Astrocyte (in vitro differentiated cells and primary cell): ENCODE measurements around the gene EIF2A. TPM values are rescaled to one million over a fixed set of nuclear protein-coding genes. Genes with fewer than 3 reads are reported as not detected.

Experiments
- DNase-seq: peaks from one replicate; pipeline ENCODE4 v3.0.0-alpha.2; 2010; ENCODE audit warnings: low read depth
- FAIRE-seq: peaks from 2 replicates; lab custom pipeline; 2011; peaks lifted over from hg19 to GRCh38; lab: Jason Lieb, UNC
- H2AFZ ChIP-seq: 2 replicates; pipeline ENCODE4 v1.6.0; 2012; ENCODE audit warnings: low read depth, low read length, inconsistent platforms
- H3K27ac ChIP-seq: 2 replicates; pipeline ENCODE4 v1.5.1; 2011; ENCODE audit warnings: low read depth, low read length, inconsistent platforms
- H3K27me3 ChIP-seq: 2 replicates; pipeline ENCODE4 v1.6.0; 2011; ENCODE audit warnings: low read length, inconsistent platforms; ENCODE audit not compliant: insufficient read depth
- H3K36me3 ChIP-seq: 2 replicates; pipeline ENCODE4 v1.5.1; 2011; ENCODE audit warnings: low read length, inconsistent platforms; ENCODE audit not compliant: insufficient read depth
- H3K4me1 ChIP-seq: 2 replicates; pipeline ENCODE4 v1.5.1; 2011; ENCODE audit warnings: low read length, inconsistent platforms; ENCODE audit not compliant: insufficient read depth
- H3K4me2 ChIP-seq: 2 replicates; pipeline ENCODE4 v1.6.0; 2012; ENCODE audit warnings: low read length, inconsistent platforms
- H3K4me3 ChIP-seq: 2 replicates; pipeline ENCODE4 v1.5.1; 2011; ENCODE audit warnings: low read depth, mild to moderate bottlenecking, low read length, inconsistent platforms; ENCODE audit not compliant: insufficient read depth
- H3K79me2 ChIP-seq: 2 replicates; pipeline ENCODE4 v1.6.0; 2012; ENCODE audit warnings: mild to moderate bottlenecking, low read length, inconsistent platforms; ENCODE audit not compliant: insufficient read depth
- H3K9ac ChIP-seq: 2 replicates; pipeline ENCODE4 v1.6.0; 2012; ENCODE audit warnings: mild to moderate bottlenecking, low read length, inconsistent platforms
- H3K9me3 ChIP-seq: 2 replicates; pipeline ENCODE4 v1.5.1; 2012; ENCODE audit warnings: low read depth, mild to moderate bottlenecking, low read length, inconsistent platforms; ENCODE audit not compliant: insufficient read depth
- H4K20me1 ChIP-seq: 2 replicates; pipeline ENCODE4 v1.6.0; 2012; ENCODE audit warnings: low read length, inconsistent platforms; ENCODE audit not compliant: insufficient read depth
- H3K27ac Mint-ChIP-seq: one replicate; pipeline ENCODE4 v1.8.0; 2021; ENCODE audit warnings: mild to moderate bottlenecking, mixed read lengths; ENCODE audit not compliant: unreplicated experiment
- H3K27me3 Mint-ChIP-seq: one replicate; pipeline ENCODE4 v1.8.0; 2021; ENCODE audit warnings: low read depth, mixed read lengths; ENCODE audit not compliant: unreplicated experiment
- H3K36me3 Mint-ChIP-seq: one replicate; pipeline ENCODE4 v1.8.0; 2021; ENCODE audit warnings: low read depth, mixed read lengths; ENCODE audit not compliant: unreplicated experiment
- H3K4me1 Mint-ChIP-seq: one replicate; pipeline ENCODE4 v1.8.0; 2021; ENCODE audit warnings: low read depth, mixed read lengths; ENCODE audit not compliant: unreplicated experiment
- H3K4me3 Mint-ChIP-seq: one replicate; pipeline ENCODE4 v1.8.0; 2021; ENCODE audit warnings: mild to moderate bottlenecking, moderate library complexity, mixed read lengths; ENCODE audit not compliant: unreplicated experiment
- H3K9me3 Mint-ChIP-seq: one replicate; pipeline ENCODE4 v1.8.0; 2021; ENCODE audit warnings: mild to moderate bottlenecking, mixed read lengths; ENCODE audit not compliant: unreplicated experiment
- CTCF ChIP-seq: IDR thresholded peaks from 2 replicates; pipeline ENCODE4 v1.5.1; 2011; ENCODE audit warnings: low read depth, mild to moderate bottlenecking, inconsistent platforms, low read length, moderate library complexity; ENCODE audit not compliant: insufficient read depth
- EZH2 ChIP-seq: IDR thresholded peaks from 2 replicates; pipeline ENCODE4 v1.6.1; 2012; ENCODE audit warnings: mild to moderate bottlenecking, low read length, inconsistent platforms; ENCODE audit not compliant: insufficient read depth
- total RNA-seq: library from RNA; stranded (reverse); gene quantifications from 2 replicates; pipeline ENCODE4 v1.2.1, GENCODE V29; 2021

EIF2A gene
- total RNA-seq, 1 donor from 2014 or later, result 64.2 TPM

GRCh38 chr3:150581174-150581573, 34.6 kb downstream of the EIF2A start:
- Histone ChIP-seq H3K27me3 (no peaks in the 10 kb centered on the region), H3K79me2 (peaks cover 13% of the 10 kb centered on the region), H3K9me3 (no peaks in the 10 kb centered on the region), H2AFZ (no peak overlapping the region), H3K4me2 (no peak overlapping the region), H3K9ac (no peak overlapping the region), H3K4me3 (no peak overlapping the region), H3K4me1 (no peaks in the 10 kb centered on the region), H3K36me3 (peaks cover 62% of the 10 kb centered on the region), H4K20me1 (peaks cover 4% of the 10 kb centered on the region), H3K27ac (no peak overlapping the region)
- H3K4me1 Mint-ChIP-seq, result no peaks in the 10 kb centered on the region
- FAIRE-seq (no peak), DNase-seq (no peak)
- TF ChIP-seq EZH2 (no peak), CTCF (no peak)
- no peaks in the 10 kb centered on the region for H3K9me3 Mint-ChIP-seq
- no peak overlapping the region for H3K4me3 Mint-ChIP-seq
- peaks cover 14% of the 10 kb centered on the region for H3K36me3 Mint-ChIP-seq
- H3K27ac Mint-ChIP-seq, result no peak overlapping the region
- H3K27me3 Mint-ChIP-seq, result no peaks in the 10 kb centered on the region

- H3K9ac ChIP-seq, result no peak overlapping the region
- H3K4me1 ChIP-seq, result no peaks in the 10 kb centered on the region
- DNase-seq, result no peak
- H3K36me3 ChIP-seq, result peaks cover 50% of the 10 kb centered on the region
- FAIRE-seq, result no peak
- no peaks in the 10 kb centered on the region for H3K9me3 ChIP-seq
- Mint-ChIP-seq H3K4me1 (no peaks in the 10 kb centered on the region), H3K27me3 (no peaks in the 10 kb centered on the region), H3K9me3 (no peaks in the 10 kb centered on the region), H3K36me3 (peaks cover 12% of the 10 kb centered on the region), H3K4me3 (no peak overlapping the region), H3K27ac (no peak overlapping the region)
- H3K79me2 ChIP-seq, result peaks cover 13% of the 10 kb centered on the region
- H3K4me3 ChIP-seq, result no peak overlapping the region
- H3K27me3 ChIP-seq, result no peaks in the 10 kb centered on the region
- no peaks in the 10 kb centered on the region for H4K20me1 ChIP-seq
- no peak overlapping the region for H2AFZ ChIP-seq
- H3K4me2 ChIP-seq, result no peak overlapping the region
- H3K27ac ChIP-seq, result no peak overlapping the region
- no peak for TF ChIP-seq EZH2
- TF ChIP-seq CTCF, result no peak
These were observed 36.0 kb downstream of the EIF2A start for GRCh38 chr3:150582620-150583019.

- Mint-ChIP-seq H3K36me3 (peaks cover 12% of the 10 kb centered on the region), H3K27ac (no peak overlapping the region), H3K27me3 (no peaks in the 10 kb centered on the region), H3K9me3 (no peaks in the 10 kb centered on the region), H3K4me3 (no peak overlapping the region), H3K4me1 (peaks cover 3% of the 10 kb centered on the region)
- no peak overlapping the region for H3K4me2 ChIP-seq
- no peak overlapping the region for H2AFZ ChIP-seq
- no peak overlapping the region for H3K4me3 ChIP-seq
- no peak for DNase-seq
- no peaks in the 10 kb centered on the region for H3K9me3 ChIP-seq
- TF ChIP-seq EZH2 (no peak), CTCF (no peak)
- no peak overlapping the region for H3K27ac ChIP-seq
- no peaks in the 10 kb centered on the region for H4K20me1 ChIP-seq
- H3K27me3 ChIP-seq, result no peaks in the 10 kb centered on the region
- H3K4me1 ChIP-seq, result no peaks in the 10 kb centered on the region
- peaks cover 48% of the 10 kb centered on the region for H3K36me3 ChIP-seq
- no peak for FAIRE-seq
- H3K9ac ChIP-seq, result no peak overlapping the region
- peaks cover 13% of the 10 kb centered on the region for H3K79me2 ChIP-seq
These were observed 36.4 kb downstream of the EIF2A start for GRCh38 chr3:150583028-150583427.
